ENCODE data around the gene ABCB9.

DNA sequence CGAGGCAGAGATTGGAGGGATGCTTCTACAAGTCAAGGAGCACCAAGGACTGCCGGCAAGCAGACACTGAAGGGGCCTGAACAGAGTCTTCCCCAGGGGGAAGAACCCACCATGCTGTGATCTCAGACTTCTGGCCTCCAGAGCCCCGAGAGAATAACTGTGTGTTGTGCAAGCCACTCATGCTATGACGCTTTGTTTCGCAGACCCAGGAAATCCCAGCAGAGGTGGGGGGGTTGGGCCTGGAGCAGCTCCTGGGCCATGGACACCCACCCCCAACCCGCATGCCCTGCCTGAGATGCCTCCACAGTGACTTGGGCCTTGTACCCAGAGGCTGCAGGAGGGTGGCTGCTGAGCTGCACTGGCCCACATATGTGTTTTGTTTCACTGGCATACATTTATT is 45.4 kb upstream of the ABCB9 start:
- TF ChIP-seq GATA3 (IDR thresholded peaks at IDR 0.05; ENCODE audit: low read depth, low read length) (no peak), GATA2 (IDR thresholded peaks at IDR 0.05; ENCODE audit: low read depth, low read length) (no peak)
